MCF 10A (cell line): Measurements from ENCODE around the gene WNT3A. TPM values are rescaled to one million over a fixed set of nuclear protein-coding genes. Genes with fewer than 3 reads are reported as not detected.

Experiments
- BruUV-seq: library from RNA; stranded (reverse); fragments of 400-500 nt; replicated peaks from 2 replicates; lab custom pipeline; 2021; lab: Mats Ljungman, UMichigan
- CTCF ChIA-PET: fragments of 300-600 bp; sonication (Branson Sonifier 250); formaldehyde crosslinking; extraction: SDS; loops from one replicate; lab custom pipeline; 2021; ENCODE audit warnings: antibody characterized with exemption, inconsistent platforms; lab: Yijun Ruan, JAX
- POLR2A ChIA-PET: fragments of 300-600, 350-650 bp; sonication (Branson Sonifier 250); formaldehyde crosslinking; extraction: SDS; loops from one replicate; lab custom pipeline; 2020; ENCODE audit warnings: antibody characterized with exemption, inconsistent platforms; lab: Yijun Ruan, JAX
- DNase-seq: peaks from one replicate; pipeline ENCODE4 v3.0.0-alpha.2; 2018; ENCODE audit not compliant: unreplicated experiment
- H3K27ac Mint-ChIP-seq: one replicate; pipeline ENCODE4 v1.8.0; 2022; ENCODE audit warnings: mild to moderate bottlenecking, low read depth, mixed read lengths; ENCODE audit not compliant: unreplicated experiment
- H3K27me3 Mint-ChIP-seq: one replicate; pipeline ENCODE4 v1.8.0; 2022; ENCODE audit warnings: mixed read lengths; ENCODE audit not compliant: insufficient read depth, unreplicated experiment
- H3K36me3 Mint-ChIP-seq: one replicate; pipeline ENCODE4 v1.8.0; 2022; ENCODE audit warnings: mild to moderate bottlenecking, moderate library complexity, mixed read lengths; ENCODE audit not compliant: insufficient read depth, unreplicated experiment
- H3K4me1 Mint-ChIP-seq: one replicate; pipeline ENCODE4 v1.8.0; 2022; ENCODE audit warnings: mixed read lengths; ENCODE audit not compliant: insufficient read depth, unreplicated experiment
- H3K4me3 Mint-ChIP-seq: one replicate; pipeline ENCODE4 v1.8.0; 2022; ENCODE audit warnings: mild to moderate bottlenecking, moderate library complexity, mixed read lengths; ENCODE audit not compliant: unreplicated experiment
- H3K9me3 Mint-ChIP-seq: one replicate; pipeline ENCODE4 v1.8.0; 2022; ENCODE audit warnings: mixed read lengths; ENCODE audit not compliant: unreplicated experiment
- CTCF ChIP-seq: fragments of 200-600 bp; IDR thresholded peaks from one replicate; pipeline ENCODE4 v1.8.0; 2022; ENCODE audit warnings: antibody characterized with exemption, mild to moderate bottlenecking; ENCODE audit not compliant: unreplicated experiment
- intact Hi-C: fragments of 100-400 bp; cut with micrococcal nuclease; formaldehyde crosslinking; loops from 2 replicates; pipeline ENCODE4 v1.14.1; 2022
- total RNA-seq: library from RNA; stranded (reverse); gene quantifications from 2 replicates; pipeline ENCODE4 v1.2.3, GENCODE V29; 2022

The WNT3A gene
- total RNA-seq, 1 experiment from 2014 or later, result not detected

GRCh38 chr1:228064296-228064695, 57.5 kb downstream of the WNT3A start:
- no peaks in the 10 kb centered on the region for H3K4me1 Mint-ChIP-seq
- H3K36me3 Mint-ChIP-seq, result no peaks in the 10 kb centered on the region
- intact Hi-C loops, result no loop called here
- TF ChIP-seq CTCF, result no peak
- ChIA-PET CTCF (interaction anchor here (1.0 to 2.9 kb wide), 3 partner anchors 15 to 65 kb away, joined by 3 to 18 read pairs (median 3); no protein-coding TSS in a partner anchor), POLR2A (interaction anchor here (0.6 kb wide), 1 partner anchor 103 kb away, joined by 3 read pairs; no protein-coding TSS in a partner anchor)
- H3K9me3 Mint-ChIP-seq, result no peaks in the 10 kb centered on the region
- no TSS peak for BruUV-seq
- H3K4me3 Mint-ChIP-seq, result no peak overlapping the region
- H3K27ac Mint-ChIP-seq, result no peak overlapping the region
- DNase-seq, result no peak
- peaks cover 32% of the 10 kb centered on the region for H3K27me3 Mint-ChIP-seq

- no peak for TF ChIP-seq CTCF
- Mint-ChIP-seq H3K4me3 (no peak overlapping the region), H3K27ac (no peak overlapping the region), H3K36me3 (no peaks in the 10 kb centered on the region), H3K9me3 (no peaks in the 10 kb centered on the region), H3K27me3 (peaks cover 32% of the 10 kb centered on the region), H3K4me1 (no peaks in the 10 kb centered on the region)
- ChIA-PET POLR2A (interaction anchor here (1.4 kb wide), 1 partner anchor 10 kb away, joined by 4 read pairs; no protein-coding TSS in a partner anchor), CTCF (interaction anchor here (0.9 to 2.9 kb wide), 4 partner anchors 14 to 66 kb away, joined by 3 to 18 read pairs (median 3); no protein-coding TSS in a partner anchor)
- BruUV-seq, result no TSS peak
- intact Hi-C loops, result no loop called here
- DNase-seq, result no peak
Measured at GRCh38 chr1:228064741-228065542, 58.1 kb downstream of the WNT3A start.

- CTCF ChIA-PET, result interaction anchor here (0.7 to 2.9 kb wide), 5 partner anchors 13 to 334 kb away, joined by 3 to 18 read pairs (median 3); no protein-coding TSS in a partner anchor
- Mint-ChIP-seq H3K4me1 (no peaks in the 10 kb centered on the region), H3K27me3 (peaks cover 32% of the 10 kb centered on the region), H3K27ac (no peak overlapping the region), H3K36me3 (no peaks in the 10 kb centered on the region), H3K4me3 (no peak overlapping the region), H3K9me3 (no peaks in the 10 kb centered on the region)
- POLR2A ChIA-PET, result interaction anchor here (0.7 to 1.6 kb wide), 3 partner anchors 11 to 19 kb away, joined by 3 to 4 read pairs (median 3); partner anchors contain the start of gene ARF1
- BruUV-seq, result no TSS peak
- TF ChIP-seq CTCF, result no peak
- intact Hi-C loops, result no loop called here
- no peak for DNase-seq
Measured at GRCh38 chr1:228065543-228066347, 58.9 kb downstream of the WNT3A start.
